KMS-11 (cell line): Measurements from ENCODE around the gene KCNAB3.

Source experiments
- H2AFZ ChIP-seq: fragments of 200-600 bp; sonication (generic); 2 replicates; pipeline ENCODE4 v1.6.1; 2016; ENCODE audit warnings: antibody characterized with exemption, mixed run types, low read depth
- H3K27ac ChIP-seq: fragments of 200-600 bp; sonication (generic); 2 replicates; pipeline ENCODE4 v1.6.1; 2016; ENCODE audit warnings: mild to moderate bottlenecking, mixed run types
- H3K27me3 ChIP-seq: fragments of 200-600 bp; sonication (generic); 2 replicates; pipeline ENCODE4 v1.6.1; 2017; ENCODE audit warnings: mild to moderate bottlenecking, low read depth, mixed run types, moderate library complexity; ENCODE audit not compliant: insufficient read depth
- H3K36me3 ChIP-seq: fragments of 200-600 bp; sonication (generic); 2 replicates; pipeline ENCODE4 v1.6.1; 2017; ENCODE audit warnings: mild to moderate bottlenecking, mixed run types; ENCODE audit not compliant: insufficient read depth
- H3K4me1 ChIP-seq: fragments of 200-600 bp; sonication (generic); 2 replicates; pipeline ENCODE4 v1.6.1; 2016; ENCODE audit warnings: mild to moderate bottlenecking, low read depth, mixed run types; ENCODE audit not compliant: poor library complexity, severe bottlenecking
- H3K4me2 ChIP-seq: fragments of 200-600 bp; sonication (generic); 2 replicates; pipeline ENCODE4 v1.7.0; 2016; ENCODE audit warnings: mild to moderate bottlenecking, mixed run types
- H3K4me3 ChIP-seq: fragments of 200-600 bp; sonication (generic); IDR thresholded peaks from 2 replicates; pipeline ENCODE4 v1.6.1; 2017; ENCODE audit warnings: low read depth, low read length, mixed read lengths; ENCODE audit not compliant: insufficient read depth
- H3K79me2 ChIP-seq: fragments of 200-600 bp; sonication (generic); 2 replicates; pipeline ENCODE4 v1.6.1; 2016; ENCODE audit warnings: low read depth, mixed run types; ENCODE audit not compliant: insufficient read depth
- H3K9ac ChIP-seq: fragments of 200-600 bp; sonication (generic); 2 replicates; pipeline ENCODE4 v1.6.1; 2016; ENCODE audit warnings: mild to moderate bottlenecking, mixed run types
- H4K20me1 ChIP-seq: fragments of 200-600 bp; sonication (generic); 2 replicates; pipeline ENCODE4 v1.6.1; 2016; ENCODE audit warnings: mild to moderate bottlenecking, mixed run types; ENCODE audit not compliant: insufficient read depth
- TF ChIP-seq, protein P1 (sequence below): fragments of 200-600 bp; sonication (generic); conservative IDR thresholded peaks from 2 replicates; pipeline ENCODE4 v1.6.1; 2017; ENCODE audit warnings: low read depth, mild to moderate bottlenecking, antibody characterized with exemption, low read length, moderate library complexity, mixed read lengths

KCNAB3 gene

DNA sequence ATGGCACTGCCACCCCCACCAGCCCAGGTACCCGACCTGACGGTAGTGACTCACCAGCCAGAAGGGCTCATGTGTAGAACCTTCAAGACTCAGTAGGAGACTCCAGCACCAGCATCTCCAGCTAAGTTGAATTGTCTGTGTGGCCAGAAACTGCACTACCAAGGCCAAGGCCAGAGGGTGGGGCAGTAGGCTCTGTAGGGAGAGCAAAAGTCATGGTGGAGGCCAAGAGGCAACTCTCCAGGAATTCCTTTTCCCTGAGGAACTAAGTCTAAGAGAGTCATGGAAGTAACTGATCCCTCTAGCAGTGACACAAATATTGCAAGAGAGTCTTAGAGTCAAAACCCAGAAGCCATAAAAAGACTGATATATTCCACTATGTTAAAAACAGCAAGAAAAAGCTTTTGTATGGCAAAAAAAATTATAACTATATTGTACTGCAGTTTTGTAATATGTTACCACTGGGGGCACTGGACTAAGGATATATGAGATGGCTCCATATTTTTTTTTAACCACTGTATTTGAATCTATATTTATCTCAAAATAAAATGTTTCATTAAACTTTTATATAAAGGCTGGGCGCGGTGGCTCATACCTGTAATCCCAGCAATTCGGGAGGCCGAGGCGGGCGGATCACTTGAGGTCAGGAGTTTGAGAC lies 42.6 kb upstream of the KCNAB3 start:
- no peak overlapping the region for H3K4me3 ChIP-seq
- H3K4me1 ChIP-seq, result no peaks in the 10 kb centered on the region
- H3K36me3 ChIP-seq, result no peaks in the 10 kb centered on the region
- no peaks in the 10 kb centered on the region for H4K20me1 ChIP-seq
- H3K9ac ChIP-seq, result no peak overlapping the region
- H3K27ac ChIP-seq, result no peak overlapping the region
- no peak overlapping the region for H3K4me2 ChIP-seq
- no peak overlapping the region for H2AFZ ChIP-seq
- TF ChIP-seq, protein P1, sequence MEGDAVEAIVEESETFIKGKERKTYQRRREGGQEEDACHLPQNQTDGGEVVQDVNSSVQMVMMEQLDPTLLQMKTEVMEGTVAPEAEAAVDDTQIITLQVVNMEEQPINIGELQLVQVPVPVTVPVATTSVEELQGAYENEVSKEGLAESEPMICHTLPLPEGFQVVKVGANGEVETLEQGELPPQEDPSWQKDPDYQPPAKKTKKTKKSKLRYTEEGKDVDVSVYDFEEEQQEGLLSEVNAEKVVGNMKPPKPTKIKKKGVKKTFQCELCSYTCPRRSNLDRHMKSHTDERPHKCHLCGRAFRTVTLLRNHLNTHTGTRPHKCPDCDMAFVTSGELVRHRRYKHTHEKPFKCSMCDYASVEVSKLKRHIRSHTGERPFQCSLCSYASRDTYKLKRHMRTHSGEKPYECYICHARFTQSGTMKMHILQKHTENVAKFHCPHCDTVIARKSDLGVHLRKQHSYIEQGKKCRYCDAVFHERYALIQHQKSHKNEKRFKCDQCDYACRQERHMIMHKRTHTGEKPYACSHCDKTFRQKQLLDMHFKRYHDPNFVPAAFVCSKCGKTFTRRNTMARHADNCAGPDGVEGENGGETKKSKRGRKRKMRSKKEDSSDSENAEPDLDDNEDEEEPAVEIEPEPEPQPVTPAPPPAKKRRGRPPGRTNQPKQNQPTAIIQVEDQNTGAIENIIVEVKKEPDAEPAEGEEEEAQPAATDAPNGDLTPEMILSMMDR, result no peak
- no peaks in the 10 kb centered on the region for H3K27me3 ChIP-seq
- no peaks in the 10 kb centered on the region for H3K79me2 ChIP-seq

DNA sequence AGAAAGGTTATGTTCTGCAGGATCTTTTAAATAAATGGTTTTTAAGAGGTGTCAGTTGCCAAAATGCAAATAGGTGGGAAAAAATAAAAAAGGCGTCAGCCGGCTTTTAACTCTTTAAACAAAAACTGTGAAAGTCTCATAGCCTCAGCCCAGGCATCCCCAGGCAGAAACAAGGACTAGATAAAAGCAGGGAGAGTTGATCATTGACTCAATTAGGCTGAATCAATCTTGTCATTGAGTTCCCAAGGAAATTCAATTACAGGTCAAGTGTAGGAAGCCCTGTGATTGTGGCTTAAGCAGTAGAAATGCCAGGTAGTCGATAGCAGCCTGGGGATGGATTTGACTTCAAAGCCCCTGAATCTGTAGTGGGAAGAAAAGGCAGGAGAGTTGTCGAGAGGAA lies 42.0 kb upstream of the KCNAB3 start:
- Histone ChIP-seq H3K27me3 (no peaks in the 10 kb centered on the region), H3K27ac (no peak overlapping the region), H3K79me2 (no peaks in the 10 kb centered on the region), H2AFZ (no peak overlapping the region), H3K36me3 (no peaks in the 10 kb centered on the region), H3K4me3 (no peak overlapping the region), H3K9ac (no peak overlapping the region), H3K4me2 (no peak overlapping the region), H3K4me1 (no peaks in the 10 kb centered on the region), H4K20me1 (no peaks in the 10 kb centered on the region)
- TF ChIP-seq, protein P1, result no peak

DNA sequence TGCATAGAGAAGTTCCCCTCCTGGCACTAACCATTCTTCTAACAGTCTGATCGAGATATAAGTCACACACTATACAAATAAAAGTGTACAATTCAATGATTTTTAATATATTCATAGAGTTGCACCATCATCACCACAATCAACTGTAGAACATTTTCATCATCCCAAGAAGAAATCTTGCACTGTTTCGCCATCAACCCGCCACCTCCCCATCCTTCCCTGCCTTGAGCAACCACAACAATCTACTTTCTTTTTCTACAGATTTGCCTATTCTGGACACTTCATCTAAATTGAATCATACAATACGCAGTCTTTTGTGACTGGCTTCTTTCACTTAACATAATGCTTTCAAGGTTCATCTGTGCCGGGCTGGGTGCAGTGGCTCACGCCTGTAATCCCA lies 39.8 kb upstream of the KCNAB3 start:
- H3K4me3 ChIP-seq, result no peak overlapping the region
- TF ChIP-seq, protein P1, result no peak
- H3K4me1 ChIP-seq, result no peaks in the 10 kb centered on the region
- no peaks in the 10 kb centered on the region for H3K36me3 ChIP-seq
- no peaks in the 10 kb centered on the region for H4K20me1 ChIP-seq
- no peak overlapping the region for H3K9ac ChIP-seq
- no peaks in the 10 kb centered on the region for H3K79me2 ChIP-seq
- H3K4me2 ChIP-seq, result no peak overlapping the region
- no peak overlapping the region for H3K27ac ChIP-seq
- no peak overlapping the region for H2AFZ ChIP-seq
- H3K27me3 ChIP-seq, result no peaks in the 10 kb centered on the region

DNA sequence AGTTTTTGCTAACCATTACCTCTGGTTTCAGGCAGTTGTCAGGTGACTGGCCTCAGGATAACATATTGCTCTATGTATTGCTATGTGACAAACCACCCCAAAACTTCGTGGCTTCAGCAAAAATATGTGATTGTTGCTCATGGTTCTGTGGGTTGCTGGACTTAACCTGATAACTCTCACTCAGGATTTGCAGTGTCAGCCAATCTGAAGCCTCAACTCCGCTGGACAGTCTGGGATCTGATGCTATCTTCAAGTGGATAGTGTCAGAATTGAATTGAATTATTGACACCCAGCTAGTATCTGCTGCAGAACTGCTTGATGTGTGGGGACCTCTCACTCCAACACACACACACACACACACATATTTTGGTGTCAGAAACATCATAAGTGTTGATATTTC lies 38.1 kb upstream of the KCNAB3 start:
- H3K27me3 ChIP-seq, result no peaks in the 10 kb centered on the region
- H3K79me2 ChIP-seq, result no peaks in the 10 kb centered on the region
- H4K20me1 ChIP-seq, result no peaks in the 10 kb centered on the region
- no peaks in the 10 kb centered on the region for H3K4me1 ChIP-seq
- TF ChIP-seq, protein P1, result no peak
- H3K4me2 ChIP-seq, result no peak overlapping the region
- H3K36me3 ChIP-seq, result no peaks in the 10 kb centered on the region
- H3K27ac ChIP-seq, result no peak overlapping the region
- no peak overlapping the region for H3K4me3 ChIP-seq
- H2AFZ ChIP-seq, result no peak overlapping the region
- no peak overlapping the region for H3K9ac ChIP-seq
